Upper lobe of right lung (tissue), 1 donor: ENCODE data around the gene CCDC12. TPM values are rescaled to one million over a fixed set of nuclear protein-coding genes. Genes with fewer than 3 reads are reported as not detected.
A peak's percentile ranks its signal among the peaks of the same experiment; 100 is the strongest.

ENCODE experiments used
- ATAC-seq: fragments of 200-7000 bp; cut with Tn5 transposase; one replicate; pipeline ENCODE4 v1.9.1; 2020; ENCODE audit warnings: mild to moderate bottlenecking, moderate library complexity
- DNase-seq: peaks from one replicate; pipeline ENCODE4 v3.0.0-alpha.2; 2020
- H3K27ac ChIP-seq: fragments of 200-600 bp; one replicate; pipeline ENCODE4 v1.8.0; 2022
- H3K27me3 ChIP-seq: fragments of 200-600 bp; one replicate; pipeline ENCODE4 v1.8.0; 2022; ENCODE audit warnings: mild to moderate bottlenecking
- H3K36me3 ChIP-seq: fragments of 200-600 bp; one replicate; pipeline ENCODE4 v1.8.0; 2022
- H3K4me1 ChIP-seq: fragments of 200-600 bp; one replicate; pipeline ENCODE4 v1.8.0; 2022
- H3K4me3 ChIP-seq: fragments of 200-600 bp; one replicate; pipeline ENCODE4 v1.8.0; 2022; ENCODE audit warnings: mild to moderate bottlenecking
- H3K9me3 ChIP-seq: fragments of 200-600 bp; one replicate; pipeline ENCODE4 v1.8.0; 2022
- intact Hi-C: fragments of 100-400 bp; cut with DNase I; formaldehyde crosslinking; loops from one replicate; pipeline ENCODE4 v1.11.0; 2022
- total RNA-seq: library from RNA; stranded (reverse); fragmentation: NEBNext Ultra II Directional; extraction: Animal tissue kit (Norgen Biotek cat#: 25700); gene quantifications from one replicate; pipeline ENCODE4 v1.2.1, GENCODE V29; 2021
- TF ChIP-seq, protein P1 (sequence below): fragments of 200-600 bp; IDR thresholded peaks from one replicate; pipeline ENCODE4 v1.8.0; 2022; ENCODE audit warnings: antibody characterized with exemption
- donor health status: DM: no; HTN: yes; CAD: no; lungs with severe emphysema.

CCDC12 gene
- total RNA-seq, 1 donor from 2014 or later: 42.1 TPM

DNA sequence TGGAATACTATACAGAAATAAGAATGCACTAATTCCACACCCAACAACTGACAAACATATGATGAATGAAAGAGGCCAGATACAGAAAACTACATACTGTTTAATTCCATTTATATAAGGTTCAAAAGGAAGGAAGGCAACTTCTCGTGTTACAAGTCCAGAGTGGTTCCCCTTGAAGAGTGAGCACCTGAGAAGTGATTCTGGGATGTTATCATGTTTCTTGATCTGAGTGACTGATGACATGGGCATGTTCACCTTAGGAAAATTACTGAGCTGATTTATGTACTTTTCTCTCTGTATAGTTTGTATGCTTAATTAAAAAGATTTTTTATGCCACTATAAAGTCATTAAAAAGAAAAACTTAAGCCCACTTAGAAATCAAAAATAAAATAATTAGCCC lies 13.6 kb downstream of the CCDC12 start:
- Histone ChIP-seq H3K36me3 (no peaks in the 10 kb centered on the region), H3K9me3 (no peaks in the 10 kb centered on the region), H3K27ac (no peak overlapping the region), H3K27me3 (no peaks in the 10 kb centered on the region), H3K4me1 (peaks cover 61% of the 10 kb centered on the region), H3K4me3 (no peak overlapping the region)
- DNase-seq (no peak), ATAC-seq (no peak)
- TF ChIP-seq, protein P1, sequence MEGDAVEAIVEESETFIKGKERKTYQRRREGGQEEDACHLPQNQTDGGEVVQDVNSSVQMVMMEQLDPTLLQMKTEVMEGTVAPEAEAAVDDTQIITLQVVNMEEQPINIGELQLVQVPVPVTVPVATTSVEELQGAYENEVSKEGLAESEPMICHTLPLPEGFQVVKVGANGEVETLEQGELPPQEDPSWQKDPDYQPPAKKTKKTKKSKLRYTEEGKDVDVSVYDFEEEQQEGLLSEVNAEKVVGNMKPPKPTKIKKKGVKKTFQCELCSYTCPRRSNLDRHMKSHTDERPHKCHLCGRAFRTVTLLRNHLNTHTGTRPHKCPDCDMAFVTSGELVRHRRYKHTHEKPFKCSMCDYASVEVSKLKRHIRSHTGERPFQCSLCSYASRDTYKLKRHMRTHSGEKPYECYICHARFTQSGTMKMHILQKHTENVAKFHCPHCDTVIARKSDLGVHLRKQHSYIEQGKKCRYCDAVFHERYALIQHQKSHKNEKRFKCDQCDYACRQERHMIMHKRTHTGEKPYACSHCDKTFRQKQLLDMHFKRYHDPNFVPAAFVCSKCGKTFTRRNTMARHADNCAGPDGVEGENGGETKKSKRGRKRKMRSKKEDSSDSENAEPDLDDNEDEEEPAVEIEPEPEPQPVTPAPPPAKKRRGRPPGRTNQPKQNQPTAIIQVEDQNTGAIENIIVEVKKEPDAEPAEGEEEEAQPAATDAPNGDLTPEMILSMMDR: no peak
- intact Hi-C loops: no loop called here

- H3K36me3 ChIP-seq: no peaks in the 10 kb centered on the region
- no peaks in the 10 kb centered on the region for H3K27me3 ChIP-seq
- intact Hi-C loops: no loop called here
- peaks cover 58% of the 10 kb centered on the region for H3K4me1 ChIP-seq
- ATAC-seq (no peak), DNase-seq (no peak)
- H3K27ac ChIP-seq: no peak overlapping the region
- H3K4me3 ChIP-seq: no peak overlapping the region
- TF ChIP-seq, protein P1: no peak
- H3K9me3 ChIP-seq: no peaks in the 10 kb centered on the region
These were observed 14.1 kb downstream of the CCDC12 start for GRCh38 chr3:46962427-46962826.

DNA sequence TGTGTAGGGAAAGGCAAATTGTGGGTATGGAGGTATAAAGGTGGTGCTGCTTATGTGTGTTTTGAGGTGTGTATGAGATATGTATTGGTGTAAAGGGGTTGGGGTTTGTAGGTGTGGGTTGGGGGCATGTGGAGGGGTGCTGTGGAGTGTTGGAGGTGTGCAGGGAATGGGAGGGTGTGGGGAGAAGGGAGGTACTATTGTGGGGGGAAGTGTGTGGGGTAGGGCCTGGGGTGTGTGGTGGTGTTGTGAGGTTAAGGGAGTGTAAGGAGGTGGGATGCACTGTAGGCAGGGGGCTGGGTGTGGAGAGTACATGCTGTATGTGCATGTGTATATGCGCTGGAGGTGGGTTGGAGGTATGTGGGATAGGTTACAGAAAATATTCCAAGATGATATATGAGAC lies 15.7 kb downstream of the CCDC12 start:
- Histone ChIP-seq H3K4me3 (no peak overlapping the region), H3K27ac (peak overlapping the region; percentile 36), H3K36me3 (no peaks in the 10 kb centered on the region), H3K4me1 (peaks cover 65% of the 10 kb centered on the region), H3K27me3 (no peaks in the 10 kb centered on the region), H3K9me3 (no peaks in the 10 kb centered on the region)
- intact Hi-C loops: no loop called here
- DNase-seq (no peak), ATAC-seq (no peak)
- TF ChIP-seq, protein P1: no peak

- no peaks in the 10 kb centered on the region for H3K27me3 ChIP-seq
- no peak overlapping the region for H3K4me3 ChIP-seq
- TF ChIP-seq, protein P1: no peak
- DNase-seq (no peak), ATAC-seq (peak; percentile 71)
- intact Hi-C loops: no loop called here
- H3K36me3 ChIP-seq: no peaks in the 10 kb centered on the region
- peak overlapping the region; percentile 63 for H3K27ac ChIP-seq
- peaks cover 65% of the 10 kb centered on the region for H3K4me1 ChIP-seq
- H3K9me3 ChIP-seq: no peaks in the 10 kb centered on the region
These were observed 16.4 kb downstream of the CCDC12 start for GRCh38 chr3:46960081-46960701.

DNA sequence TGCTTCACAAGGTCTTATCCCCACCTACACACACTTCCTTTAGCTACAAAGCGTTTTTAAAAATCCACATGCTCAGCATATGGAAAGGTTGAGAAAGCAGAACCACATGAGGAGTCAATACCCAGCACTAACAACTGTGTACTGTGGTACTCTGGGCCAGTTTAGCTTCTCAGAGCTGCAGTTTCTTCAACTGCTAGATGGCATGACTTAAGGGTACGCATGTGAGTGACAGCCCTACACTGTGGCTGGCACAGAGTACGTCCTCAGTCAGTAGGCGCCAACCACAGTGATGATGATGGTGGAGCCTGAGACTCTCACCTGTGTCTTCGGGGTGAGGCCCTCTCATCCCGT lies 17.4 kb downstream of the CCDC12 start:
- no peaks in the 10 kb centered on the region for H3K27me3 ChIP-seq
- no peaks in the 10 kb centered on the region for H3K36me3 ChIP-seq
- intact Hi-C loops: no loop called here
- H3K9me3 ChIP-seq: no peaks in the 10 kb centered on the region
- H3K4me3 ChIP-seq: no peak overlapping the region
- TF ChIP-seq, protein P1: no peak
- H3K4me1 ChIP-seq: peaks cover 70% of the 10 kb centered on the region
- no peak for DNase-seq
- no peak overlapping the region for H3K27ac ChIP-seq
- peak; percentile 50 for ATAC-seq
